ENCODE data around the gene LONRF2.
"Not testable (repeated sequence)": the region's sequence is repeated elsewhere in the genome, so short reads cannot be mapped to it uniquely, and the experiment has no call there.

Gene LONRF2

DNA sequence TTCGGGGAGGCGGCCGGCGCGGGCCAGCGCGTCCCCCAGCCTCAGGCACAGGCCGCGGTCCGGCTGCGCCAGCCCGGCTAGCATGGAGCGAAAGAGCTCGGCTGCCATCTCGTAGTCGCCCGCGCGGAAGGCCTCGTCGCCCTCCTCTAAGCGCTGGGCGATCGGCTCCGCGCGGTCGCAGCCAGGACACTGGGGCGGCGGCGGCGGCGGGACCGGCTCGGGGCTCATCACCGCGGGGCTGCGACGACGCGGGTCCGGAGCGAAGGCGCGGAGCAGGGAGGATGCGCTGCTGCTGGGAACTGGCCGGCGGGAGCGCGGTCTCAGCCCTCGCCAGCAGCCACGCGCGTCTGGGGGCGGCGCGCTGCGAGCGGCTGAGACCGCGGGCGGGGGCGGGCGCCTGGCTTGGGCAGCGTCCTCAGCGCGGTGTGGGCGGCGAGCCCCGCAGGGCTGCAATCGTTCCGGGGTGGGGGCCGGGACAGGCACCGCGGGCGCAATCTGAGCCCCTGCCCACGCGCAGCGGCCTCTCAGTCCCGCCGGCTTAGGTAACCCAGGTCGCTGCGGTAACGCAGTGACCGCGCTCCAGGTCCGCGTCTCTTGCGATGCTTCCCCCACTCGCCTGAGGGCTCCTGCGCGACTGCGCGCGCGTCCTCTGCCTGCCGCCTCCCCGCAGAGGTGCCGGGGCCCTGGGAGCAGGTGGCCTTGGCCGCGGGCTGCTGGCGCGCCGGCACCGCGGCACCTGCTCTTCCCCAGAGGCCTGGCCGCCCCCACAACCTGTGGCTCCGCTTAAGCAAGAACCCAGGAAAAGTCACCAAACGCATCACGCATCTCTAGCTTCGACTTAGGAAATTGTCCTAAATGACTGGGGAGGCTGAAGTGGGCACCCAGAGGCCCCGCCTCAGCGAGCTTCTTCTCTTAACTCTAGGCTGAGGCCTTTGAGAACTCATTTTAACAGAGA is at the start of gene LONRF2:
TSS of gene LONRF2 (minus strand) at position 636 of the 955 bp plus-strand sequence. CDS start at position 228, 408 bp downstream.
- no peak for DNase-seq (ENCODE audit: low spot score)
- no peak within 1 kb of the TSS for H3K27ac ChIP-seq
- TF ChIP-seq, protein P1, sequence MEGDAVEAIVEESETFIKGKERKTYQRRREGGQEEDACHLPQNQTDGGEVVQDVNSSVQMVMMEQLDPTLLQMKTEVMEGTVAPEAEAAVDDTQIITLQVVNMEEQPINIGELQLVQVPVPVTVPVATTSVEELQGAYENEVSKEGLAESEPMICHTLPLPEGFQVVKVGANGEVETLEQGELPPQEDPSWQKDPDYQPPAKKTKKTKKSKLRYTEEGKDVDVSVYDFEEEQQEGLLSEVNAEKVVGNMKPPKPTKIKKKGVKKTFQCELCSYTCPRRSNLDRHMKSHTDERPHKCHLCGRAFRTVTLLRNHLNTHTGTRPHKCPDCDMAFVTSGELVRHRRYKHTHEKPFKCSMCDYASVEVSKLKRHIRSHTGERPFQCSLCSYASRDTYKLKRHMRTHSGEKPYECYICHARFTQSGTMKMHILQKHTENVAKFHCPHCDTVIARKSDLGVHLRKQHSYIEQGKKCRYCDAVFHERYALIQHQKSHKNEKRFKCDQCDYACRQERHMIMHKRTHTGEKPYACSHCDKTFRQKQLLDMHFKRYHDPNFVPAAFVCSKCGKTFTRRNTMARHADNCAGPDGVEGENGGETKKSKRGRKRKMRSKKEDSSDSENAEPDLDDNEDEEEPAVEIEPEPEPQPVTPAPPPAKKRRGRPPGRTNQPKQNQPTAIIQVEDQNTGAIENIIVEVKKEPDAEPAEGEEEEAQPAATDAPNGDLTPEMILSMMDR (conservative IDR thresholded peaks at IDR 0.05; ENCODE audit: low read depth), result no peak
- ChIA-PET CTCF (interaction anchor here (1.1 kb wide), 1 partner anchor 13 kb away, joined by 3 read pairs; no protein-coding TSS in a partner anchor), POLR2A (ENCODE audit: low non-redundant PET) (no interaction called here)

DNA sequence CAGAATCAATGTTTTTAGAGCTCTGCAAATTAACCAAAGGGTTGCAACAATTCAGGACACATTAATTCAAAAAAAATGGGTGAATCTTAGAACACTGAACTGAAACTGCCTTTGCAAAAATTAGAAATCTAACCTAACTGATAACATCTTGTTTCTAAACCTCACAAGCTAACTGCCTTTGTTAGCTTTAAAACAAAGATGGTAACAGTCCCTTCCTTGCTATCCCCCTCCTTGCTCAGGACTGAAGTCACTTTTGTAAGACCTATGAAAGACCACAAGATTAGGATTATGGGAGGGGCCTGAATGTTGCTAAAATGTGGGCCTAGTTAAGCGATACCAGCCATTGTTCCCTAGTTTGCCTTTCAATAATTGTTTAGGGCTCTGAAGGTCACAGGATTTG is 44.9 kb upstream of the LONRF2 start:
- CTCF ChIA-PET, result no interaction called here
- TF ChIP-seq, protein P1 (conservative IDR thresholded peaks at IDR 0.05; ENCODE audit: low read depth), result no peak
- POLR2A ChIA-PET (ENCODE audit: low non-redundant PET), result no interaction called here
- H3K27ac ChIP-seq, result no peak overlapping the region
- no peak for DNase-seq (ENCODE audit: low spot score)

DNA sequence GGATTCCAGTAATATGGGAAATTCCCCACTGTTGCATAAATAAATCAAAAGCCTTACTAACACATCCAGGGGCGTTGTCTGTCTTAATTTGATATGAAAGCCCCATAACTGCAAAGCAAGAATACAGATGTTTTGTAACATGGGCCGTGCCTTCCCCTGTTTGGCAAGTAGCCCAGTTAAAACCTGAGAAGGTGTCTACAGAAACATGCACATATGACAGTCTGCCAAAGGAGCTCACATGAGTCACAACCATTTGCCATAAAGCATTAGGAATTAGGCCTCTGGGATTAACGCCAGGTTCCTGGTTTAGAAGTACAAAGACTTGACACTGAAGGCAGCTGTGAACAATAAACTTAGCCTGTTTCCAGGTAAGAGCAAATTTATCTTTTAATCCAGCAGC is 43.1 kb upstream of the LONRF2 start:
- DNase-seq (ENCODE audit: low spot score), result peak; percentile 74
- H3K27ac ChIP-seq, result no peak overlapping the region
- TF ChIP-seq, protein P1 (conservative IDR thresholded peaks at IDR 0.05; ENCODE audit: low read depth), result no peak
- CTCF ChIA-PET, result interaction anchor here (1.6 kb wide), 1 partner anchor 16 kb away, joined by 5 read pairs; no protein-coding TSS in a partner anchor
- POLR2A ChIA-PET (ENCODE audit: low non-redundant PET), result no interaction called here

DNA sequence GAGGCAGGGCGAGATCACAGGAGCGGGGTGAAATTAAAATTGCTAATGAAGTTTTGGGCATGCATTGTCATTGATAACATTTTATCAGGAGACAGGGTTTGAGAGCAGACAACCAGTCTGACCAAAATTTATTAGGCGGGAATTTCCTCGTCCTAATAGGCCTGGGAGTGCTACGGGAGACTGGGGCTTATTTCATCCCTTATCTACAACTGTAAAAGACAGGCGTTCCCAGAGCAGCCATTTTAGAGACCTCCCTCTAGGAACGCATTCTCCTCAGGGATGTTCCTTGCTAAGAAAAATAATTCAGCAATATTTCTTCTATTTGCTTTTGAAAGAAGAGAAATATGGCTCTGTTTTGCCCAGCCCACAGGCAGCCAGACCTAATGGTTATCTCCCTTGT is 40.0 kb upstream of the LONRF2 start:
- DNase-seq (ENCODE audit: low spot score), result not testable (repeated sequence)

DNA sequence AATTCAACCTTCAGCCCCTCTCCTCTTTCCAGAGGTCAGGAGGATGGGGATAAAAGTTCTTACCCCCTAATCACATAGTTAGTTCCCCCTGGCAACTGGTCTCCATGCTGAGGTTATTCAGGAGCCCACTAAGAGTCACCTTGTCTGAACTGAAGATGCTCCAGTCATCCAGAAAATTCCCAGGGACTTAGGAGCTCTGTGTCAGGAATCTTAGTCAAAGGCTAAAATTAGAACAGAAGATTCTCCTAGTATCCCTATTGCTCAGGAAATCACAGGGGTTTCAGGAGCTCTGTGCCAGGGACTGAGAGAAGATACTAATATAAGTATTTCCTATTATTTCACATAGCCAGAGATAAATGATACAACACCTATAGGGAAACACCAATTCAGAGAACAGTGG is 37.3 kb upstream of the LONRF2 start:
- H3K27ac ChIP-seq, result no peak overlapping the region
- ChIA-PET POLR2A (ENCODE audit: low non-redundant PET) (no interaction called here), CTCF (interaction anchor here (0.9 kb wide), 1 partner anchor 22 kb away, joined by 3 read pairs; no protein-coding TSS in a partner anchor)
- no peak for DNase-seq (ENCODE audit: low spot score)
- TF ChIP-seq, protein P1 (conservative IDR thresholded peaks at IDR 0.05; ENCODE audit: low read depth), result no peak

More for the DNA sequence above, 40.0 kb upstream of the LONRF2 start:
- CTCF ChIA-PET; H3K27ac ChIP-seq; POLR2A ChIA-PET (ENCODE audit: low non-redundant PET): not testable (repeated sequence)

DNA sequence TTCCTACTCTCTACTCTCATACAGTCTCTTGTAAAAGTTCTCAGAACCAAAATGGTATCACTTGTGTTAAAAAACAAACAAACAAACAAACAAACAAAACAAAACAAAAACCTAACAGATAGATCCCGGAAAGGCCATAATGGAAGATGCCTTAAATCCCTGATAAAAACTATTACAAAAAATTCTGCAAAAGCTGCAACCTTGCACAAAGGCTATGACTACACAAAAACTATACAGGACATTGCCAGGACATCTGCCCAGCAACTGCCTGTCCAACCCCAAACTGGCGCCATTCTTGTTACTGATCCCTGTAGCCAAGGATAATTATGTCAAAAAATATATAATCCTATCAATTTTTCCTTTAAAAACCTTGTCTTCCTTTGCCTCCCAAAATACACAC is 36.3 kb upstream of the LONRF2 start:
- DNase-seq (ENCODE audit: low spot score), result no peak
- TF ChIP-seq, protein P1 (conservative IDR thresholded peaks at IDR 0.05; ENCODE audit: low read depth), result no peak
- POLR2A ChIA-PET (ENCODE audit: low non-redundant PET), result no interaction called here
- H3K27ac ChIP-seq, result no peak overlapping the region
- CTCF ChIA-PET, result no interaction called here

DNA sequence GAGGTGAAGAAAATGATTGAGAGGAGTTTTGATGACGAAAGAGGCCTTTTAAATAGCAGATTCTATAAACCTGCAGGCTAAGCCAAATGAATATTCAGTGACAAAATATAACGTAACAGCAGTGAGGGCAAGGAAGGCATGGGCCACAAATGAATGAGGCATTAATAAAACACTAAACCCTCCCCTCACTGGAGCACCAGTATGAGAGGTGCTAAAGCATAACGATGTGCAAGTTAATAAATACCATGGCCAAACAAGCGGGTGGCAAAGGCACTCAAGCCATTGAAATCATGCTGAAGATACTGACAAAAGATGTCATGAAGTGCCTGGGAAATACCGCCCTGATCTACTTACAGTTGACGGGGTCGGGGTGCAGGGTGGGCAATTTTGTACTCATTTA is 30.2 kb upstream of the LONRF2 start:
- H3K27ac ChIP-seq, result no peak overlapping the region
- DNase-seq (ENCODE audit: low spot score), result no peak
- TF ChIP-seq, protein P1 (conservative IDR thresholded peaks at IDR 0.05; ENCODE audit: low read depth), result no peak
- ChIA-PET POLR2A (ENCODE audit: low non-redundant PET) (no interaction called here), CTCF (no interaction called here)
